WERI-Rb-1 (cell line): Measurements from ENCODE around the gene SHB.
A peak's percentile ranks its signal among the peaks of the same experiment; 100 is the strongest.

Experiments used
- DNase-seq: peaks from one replicate; pipeline ENCODE4 v3.0.0-alpha.2; 2020
- H3K27ac ChIP-seq: fragments of 250-450 bp; sonication (Bioruptor Pico); 2 replicates; pipeline ENCODE4 v1.5.1; 2020; ENCODE audit warnings: mild to moderate bottlenecking, moderate library complexity
- H3K27me3 ChIP-seq: fragments of 250-450 bp; sonication (Bioruptor Pico); 2 replicates; pipeline ENCODE4 v1.5.1; 2021; ENCODE audit warnings: mild to moderate bottlenecking, low read depth, moderate library complexity; ENCODE audit not compliant: insufficient read depth, severe bottlenecking
- H3K36me3 ChIP-seq: fragments of 250-450 bp; sonication (Bioruptor Pico); 2 replicates; pipeline ENCODE4 v1.5.1; 2020; ENCODE audit warnings: mild to moderate bottlenecking, moderate library complexity
- H3K4me3 ChIP-seq: 2 replicates; pipeline ENCODE4 v1.5.1; 2011; ENCODE audit warnings: low read depth, mild to moderate bottlenecking, control low read depth, low read length
- H3K9me3 ChIP-seq: fragments of 250-450 bp; sonication (Bioruptor Pico); 2 replicates; pipeline ENCODE4 v1.5.1; 2021; ENCODE audit warnings: mild to moderate bottlenecking, moderate library complexity; ENCODE audit not compliant: severe bottlenecking
- TF ChIP-seq, protein P1 (sequence below): IDR thresholded peaks from 2 replicates; pipeline ENCODE4 v1.5.1; 2011; ENCODE audit warnings: low read depth, mild to moderate bottlenecking, control low read depth, inconsistent platforms, low read length

Gene SHB

DNA sequence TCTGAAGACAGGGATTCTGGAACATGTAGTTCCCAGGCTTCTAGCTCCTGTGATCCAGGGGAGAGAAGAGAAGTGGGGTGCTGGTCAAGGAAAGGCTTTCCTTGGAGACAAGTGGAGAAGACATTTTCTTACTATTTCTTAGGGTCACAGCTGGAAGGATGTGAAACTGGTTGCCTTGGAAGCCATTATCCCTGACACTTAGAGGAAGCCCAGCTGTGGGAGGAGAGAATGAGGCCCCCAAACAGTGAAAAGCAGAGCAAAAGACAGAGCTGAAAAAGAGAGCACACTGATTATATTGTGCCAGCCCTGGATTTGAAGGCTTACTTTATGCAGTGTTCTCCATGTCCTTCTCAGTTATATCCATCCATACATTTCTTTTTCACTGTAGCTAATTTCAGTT, 17.5 kb upstream of the SHB start:
- DNase-seq = no peak
- Histone ChIP-seq H3K9me3 (no peaks in the 10 kb centered on the region), H3K27me3 (no peaks in the 10 kb centered on the region), H3K4me3 (no peak overlapping the region), H3K36me3 (no peaks in the 10 kb centered on the region), H3K27ac (no peak overlapping the region)
- TF ChIP-seq, protein P1, sequence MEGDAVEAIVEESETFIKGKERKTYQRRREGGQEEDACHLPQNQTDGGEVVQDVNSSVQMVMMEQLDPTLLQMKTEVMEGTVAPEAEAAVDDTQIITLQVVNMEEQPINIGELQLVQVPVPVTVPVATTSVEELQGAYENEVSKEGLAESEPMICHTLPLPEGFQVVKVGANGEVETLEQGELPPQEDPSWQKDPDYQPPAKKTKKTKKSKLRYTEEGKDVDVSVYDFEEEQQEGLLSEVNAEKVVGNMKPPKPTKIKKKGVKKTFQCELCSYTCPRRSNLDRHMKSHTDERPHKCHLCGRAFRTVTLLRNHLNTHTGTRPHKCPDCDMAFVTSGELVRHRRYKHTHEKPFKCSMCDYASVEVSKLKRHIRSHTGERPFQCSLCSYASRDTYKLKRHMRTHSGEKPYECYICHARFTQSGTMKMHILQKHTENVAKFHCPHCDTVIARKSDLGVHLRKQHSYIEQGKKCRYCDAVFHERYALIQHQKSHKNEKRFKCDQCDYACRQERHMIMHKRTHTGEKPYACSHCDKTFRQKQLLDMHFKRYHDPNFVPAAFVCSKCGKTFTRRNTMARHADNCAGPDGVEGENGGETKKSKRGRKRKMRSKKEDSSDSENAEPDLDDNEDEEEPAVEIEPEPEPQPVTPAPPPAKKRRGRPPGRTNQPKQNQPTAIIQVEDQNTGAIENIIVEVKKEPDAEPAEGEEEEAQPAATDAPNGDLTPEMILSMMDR = no peak

DNA sequence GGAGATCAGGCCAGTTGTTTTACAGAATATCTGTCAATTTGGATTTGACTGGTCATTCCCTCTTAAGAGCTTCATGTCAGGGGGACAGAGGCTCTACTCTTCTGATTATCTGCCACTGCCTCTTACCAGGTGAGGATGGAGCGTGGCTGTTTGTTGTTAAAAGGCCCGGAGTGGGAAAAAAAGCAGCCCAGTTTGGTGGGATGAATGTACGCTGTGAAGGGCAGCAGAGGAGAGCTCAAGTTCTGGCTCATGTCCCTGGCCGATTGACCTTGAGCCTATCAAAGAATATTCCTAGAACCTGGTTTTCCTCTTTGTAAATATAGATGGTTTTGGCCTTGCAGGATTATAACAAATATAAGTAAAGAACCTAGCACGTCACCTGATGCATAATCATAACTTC, 16.3 kb upstream of the SHB start:
- H3K36me3 ChIP-seq = no peaks in the 10 kb centered on the region
- no peak overlapping the region for H3K27ac ChIP-seq
- DNase-seq = no peak
- H3K4me3 ChIP-seq = no peak overlapping the region
- H3K27me3 ChIP-seq = no peaks in the 10 kb centered on the region
- H3K9me3 ChIP-seq = no peaks in the 10 kb centered on the region
- TF ChIP-seq, protein P1 = no peak

DNA sequence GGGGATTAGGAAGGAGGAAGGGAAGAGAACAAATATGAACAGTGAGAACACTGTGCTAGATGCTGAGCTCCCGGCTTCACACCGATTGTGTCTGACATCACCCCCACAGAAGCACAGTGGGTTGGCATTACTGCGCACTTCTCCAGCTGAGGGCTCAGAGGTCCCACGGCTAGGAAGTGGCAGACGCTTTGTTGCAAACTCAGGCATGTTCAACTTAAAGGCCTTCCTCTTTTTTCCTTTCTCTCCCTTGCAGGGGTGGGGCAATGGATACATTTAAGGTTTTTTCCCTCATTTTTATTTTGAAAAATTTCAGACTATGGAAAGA, 15.5 kb upstream of the SHB start:
- Histone ChIP-seq H3K9me3 (no peaks in the 10 kb centered on the region), H3K4me3 (no peak overlapping the region), H3K27me3 (no peaks in the 10 kb centered on the region), H3K27ac (no peak overlapping the region), H3K36me3 (no peaks in the 10 kb centered on the region)
- TF ChIP-seq, protein P1 = no peak
- DNase-seq = peak; percentile 21

DNA sequence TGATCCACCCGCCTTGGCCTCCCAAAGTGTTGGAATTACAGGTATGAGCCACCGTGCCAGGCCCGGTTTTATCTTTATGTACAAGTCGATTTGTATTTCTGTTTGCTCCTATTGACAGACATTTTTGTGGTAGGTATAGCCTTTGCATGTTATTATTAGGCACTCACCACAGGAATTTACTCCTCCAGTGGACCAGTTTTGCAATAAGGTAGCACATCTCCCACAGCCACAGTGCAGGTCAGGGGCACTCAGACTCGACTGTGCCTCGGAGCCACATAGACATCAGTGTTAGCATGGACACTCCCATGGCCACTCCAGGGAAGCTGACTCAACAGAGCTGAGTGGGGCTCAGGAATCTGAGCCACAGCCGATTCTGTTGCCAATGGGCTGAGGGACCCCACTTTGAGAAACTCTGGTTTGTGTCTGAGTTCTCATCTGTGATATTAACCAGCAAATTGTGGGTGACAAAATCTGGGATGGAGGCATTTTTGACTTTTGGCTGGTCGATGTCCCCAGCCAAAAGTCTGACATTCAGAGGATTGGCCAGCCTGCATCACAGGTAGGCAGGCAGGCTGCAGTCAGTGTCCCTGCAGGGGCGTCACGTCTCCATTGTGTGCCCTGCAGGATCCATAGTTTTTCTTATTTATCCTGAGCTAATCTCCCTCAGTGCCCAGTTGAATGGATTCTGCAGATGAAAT, 15.0 kb upstream of the SHB start:
- Histone ChIP-seq H3K27me3 (no peaks in the 10 kb centered on the region), H3K4me3 (no peak overlapping the region), H3K9me3 (no peaks in the 10 kb centered on the region), H3K27ac (no peak overlapping the region), H3K36me3 (no peaks in the 10 kb centered on the region)
- TF ChIP-seq, protein P1 = no peak
- no peak for DNase-seq

DNA sequence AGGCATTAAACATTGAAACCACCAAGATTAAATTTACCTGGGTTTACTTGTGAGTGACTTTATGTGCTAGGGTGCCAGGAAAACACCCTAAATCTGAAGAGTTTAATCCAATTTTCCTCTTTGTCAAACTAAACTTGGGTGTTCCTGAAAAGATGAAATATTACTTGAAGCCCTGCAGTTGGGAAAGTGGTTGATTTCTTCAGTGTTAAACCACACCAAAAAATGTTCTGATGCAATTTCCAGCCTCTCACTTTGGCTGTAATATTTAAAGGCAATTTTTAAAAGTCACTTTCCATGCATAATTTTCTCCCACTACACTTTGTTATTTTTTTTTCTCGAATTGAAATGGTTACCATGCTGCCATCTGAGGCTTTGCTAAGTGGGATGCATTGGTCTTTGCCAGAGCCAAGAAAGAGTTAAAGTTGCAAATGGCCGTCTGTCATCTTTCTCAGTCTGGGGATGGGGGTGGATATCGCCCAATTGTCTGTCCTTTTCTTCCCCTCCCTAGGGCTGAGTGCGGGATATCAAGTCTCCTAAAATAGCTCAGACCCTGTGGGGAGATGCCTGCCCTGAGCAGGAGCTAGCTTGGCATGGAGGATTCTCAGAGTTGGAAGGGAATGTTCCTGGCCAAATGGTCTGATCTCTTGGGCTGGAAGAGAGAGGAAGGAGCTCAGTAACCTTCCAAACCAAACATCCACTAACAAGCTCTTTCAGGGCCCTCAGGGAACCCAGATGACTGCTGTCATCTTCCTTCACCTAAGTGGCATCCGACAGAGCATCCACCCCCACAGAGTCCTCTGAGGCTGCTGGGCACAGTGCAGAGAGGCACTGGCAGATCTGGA, 13.6 kb upstream of the SHB start:
- H3K4me3 ChIP-seq = no peak overlapping the region
- no peaks in the 10 kb centered on the region for H3K27me3 ChIP-seq
- TF ChIP-seq, protein P1 = no peak
- DNase-seq = no peak
- H3K9me3 ChIP-seq = no peaks in the 10 kb centered on the region
- no peak overlapping the region for H3K27ac ChIP-seq
- no peaks in the 10 kb centered on the region for H3K36me3 ChIP-seq
